Skeletal muscle cell (primary cell): Measurements from ENCODE around the gene SDR42E2.
"Not testable (repeated sequence)": the region's sequence is repeated elsewhere in the genome, so short reads cannot be mapped to it uniquely, and the experiment has no call there.

Experiments
- DNase-seq: peaks from one replicate; pipeline ENCODE4 v3.0.0-alpha.2; 2010; ENCODE audit warnings: low read depth
- H3K4me3 ChIP-seq: 2 replicates; pipeline ENCODE4 v1.5.1; 2011; ENCODE audit warnings: low read depth, mild to moderate bottlenecking, control low read depth, low read length, moderate library complexity

SDR42E2 gene

GRCh38 chr16:22189473-22190080, 27.3 kb downstream of the SDR42E2 start:
- peak overlapping the region; percentile 55 for H3K4me3 ChIP-seq
- no peak for DNase-seq

- H3K4me3 ChIP-seq = peak overlapping the region; percentile 55
- DNase-seq = peak; percentile 97
Observed at GRCh38 chr16:22190081-22190775, 27.9 kb downstream of the SDR42E2 start.

GRCh38 chr16:22190776-22191531, 28.6 kb downstream of the SDR42E2 start:
- H3K4me3 ChIP-seq = peak overlapping the region; percentile 58
- DNase-seq = peak; percentile 98

GRCh38 chr16:22191532-22192260, 29.4 kb downstream of the SDR42E2 start:
- no peak for DNase-seq
- H3K4me3 ChIP-seq = peak overlapping the region; percentile 58

GRCh38 chr16:22192261-22193062, 30.2 kb downstream of the SDR42E2 start:
- H3K4me3 ChIP-seq = peak overlapping the region; percentile 58

GRCh38 chr16:22193063-22193411, 30.7 kb downstream of the SDR42E2 start:
- DNase-seq = no peak
- H3K4me3 ChIP-seq = no peak overlapping the region

More at GRCh38 chr16:22192261-22193062, 30.2 kb downstream of the SDR42E2 start:
- DNase-seq = peak; percentile 82

GRCh38 chr16:22194707-22195444, 32.6 kb downstream of the SDR42E2 start:
- no peak for DNase-seq
- no peak overlapping the region for H3K4me3 ChIP-seq

GRCh38 chr16:22195445-22195694, 33.1 kb downstream of the SDR42E2 start:
- no peak for DNase-seq
- H3K4me3 ChIP-seq = no peak overlapping the region

GRCh38 chr16:22195695-22196558, 33.6 kb downstream of the SDR42E2 start:
- peak overlapping the region; percentile 68 for H3K4me3 ChIP-seq
- DNase-seq = peak; percentile 51

- not testable (repeated sequence) for DNase-seq, H3K4me3 ChIP-seq
Observed at GRCh38 chr16:22196559-22197168, 34.4 kb downstream of the SDR42E2 start.

- no peak overlapping the region for H3K4me3 ChIP-seq
- DNase-seq = no peak
Observed at GRCh38 chr16:22198547-22199293, 36.4 kb downstream of the SDR42E2 start.

- H3K4me3 ChIP-seq = no peak overlapping the region
- no peak for DNase-seq
Observed at GRCh38 chr16:22202261-22202637, 39.9 kb downstream of the SDR42E2 start.

GRCh38 chr16:22203091-22203490, 40.8 kb downstream of the SDR42E2 start:
- no peak overlapping the region for H3K4me3 ChIP-seq
- DNase-seq = no peak

GRCh38 chr16:22204091-22204655, 41.9 kb downstream of the SDR42E2 start:
- no peak overlapping the region for H3K4me3 ChIP-seq
- DNase-seq = no peak

GRCh38 chr16:22205577-22206012, 43.3 kb downstream of the SDR42E2 start:
- DNase-seq = no peak
- H3K4me3 ChIP-seq = peak overlapping the region; percentile 84

GRCh38 chr16:22206013-22206841, 43.9 kb downstream of the SDR42E2 start, which contains the start of gene EEF2K:
Gene EEF2K (plus strand): TSS chr16:22206278. CDS start chr16:22225730, 19,452 bp downstream.
- peak; percentile 84 for DNase-seq
- peak within 1 kb of the TSS; percentile 84 for H3K4me3 ChIP-seq
